GM18867 (cell line): ENCODE results near the gene ERBB2.

ENCODE experiments used
- ATAC-seq: cut with Tn5 transposase; IDR thresholded peaks from one replicate; pipeline ENCODE4 v1.9.1; 2021; ENCODE audit warnings: mild to moderate bottlenecking, moderate library complexity; ENCODE audit not compliant: unreplicated experiment

The ERBB2 gene

GRCh38 chr17:39699818-39700147 is at the start of gene ERBB2:
ERBB2 (plus strand) TSS chr17:39700064; CDS start chr17:39700239, 175 bp downstream.
- no peak for ATAC-seq

- ATAC-seq, result no peak
Measured at GRCh38 chr17:39650121-39650579, 49.7 kb upstream of the ERBB2 start.

GRCh38 chr17:39651923-39652586 is 47.8 kb upstream of the ERBB2 start:
- no peak for ATAC-seq

GRCh38 chr17:39652587-39653315 is 47.1 kb upstream of the ERBB2 start:
- ATAC-seq, result no peak

GRCh38 chr17:39653316-39653661 is 46.6 kb upstream of the ERBB2 start:
- ATAC-seq, result no peak

GRCh38 chr17:39653662-39654331 is 46.1 kb upstream of the ERBB2 start:
- no peak for ATAC-seq

- no peak for ATAC-seq
Measured at GRCh38 chr17:39655105-39655504, 44.8 kb upstream of the ERBB2 start.

- no peak for ATAC-seq
Measured at GRCh38 chr17:39658346-39658745, 41.5 kb upstream of the ERBB2 start.

- no peak for ATAC-seq
Measured at GRCh38 chr17:39658760-39659159, 41.1 kb upstream of the ERBB2 start.

GRCh38 chr17:39659279-39660010 is 40.4 kb upstream of the ERBB2 start:
- ATAC-seq, result no peak

GRCh38 chr17:39660011-39660360 is 39.9 kb upstream of the ERBB2 start:
- no peak for ATAC-seq

GRCh38 chr17:39660397-39661385 is 39.2 kb upstream of the ERBB2 start:
- ATAC-seq, result no peak

GRCh38 chr17:39661744-39662541 is 37.9 kb upstream of the ERBB2 start:
- ATAC-seq, result no peak

GRCh38 chr17:39662551-39663339 is 37.1 kb upstream of the ERBB2 start:
- ATAC-seq, result no peak

- no peak for ATAC-seq
Measured at GRCh38 chr17:39663340-39663687, 36.5 kb upstream of the ERBB2 start.

GRCh38 chr17:39663688-39664580 is 35.9 kb upstream of the ERBB2 start:
- ATAC-seq, result no peak

- ATAC-seq, result no peak
Measured at GRCh38 chr17:39664581-39665561, 35.0 kb upstream of the ERBB2 start, which contains the start of gene TCAP. TCAP (plus strand) TSS chr17:39665349; CDS start chr17:39665360, 11 bp downstream.
